Smooth muscle cell (in vitro differentiated cells): Measurements from ENCODE around the gene DGKQ. TPM values are rescaled to one million over a fixed set of nuclear protein-coding genes. Genes with fewer than 3 reads are reported as not detected.

Experiments
- DNase-seq: peaks from one replicate; lab custom pipeline; 2025; ENCODE audit not compliant: unreplicated experiment; lab: John Stamatoyannopoulos, UW
- H2AFZ ChIP-seq: fragments of 200-600 bp; sonication (generic); 2 replicates; pipeline ENCODE4 v1.6.0; 2016; ENCODE audit warnings: antibody characterized with exemption, low read depth, mild to moderate bottlenecking
- H3F3A ChIP-seq: fragments of 200-600 bp; sonication (generic); 2 replicates; pipeline ENCODE4 v1.6.0; 2017; ENCODE audit warnings: antibody characterized with exemption, low read depth
- H3K27ac ChIP-seq: fragments of 200-600 bp; sonication (generic); 2 replicates; pipeline ENCODE4 v1.5.1; 2016; ENCODE audit warnings: low read depth, mild to moderate bottlenecking
- H3K27me3 ChIP-seq: fragments of 200-600 bp; sonication (generic); 2 replicates; pipeline ENCODE4 v1.6.1; 2016; ENCODE audit warnings: low read depth, mild to moderate bottlenecking
- H3K36me3 ChIP-seq: fragments of 200-600 bp; sonication (generic); 2 replicates; pipeline ENCODE4 v1.5.1; 2016; ENCODE audit warnings: low read depth
- H3K4me1 ChIP-seq: fragments of 200-600 bp; sonication (generic); 2 replicates; pipeline ENCODE4 v1.5.1; 2016; ENCODE audit warnings: low read depth
- H3K4me2 ChIP-seq: fragments of 200-600 bp; sonication (generic); 2 replicates; pipeline ENCODE4 v1.6.0; 2016; ENCODE audit warnings: mild to moderate bottlenecking
- H3K4me3 ChIP-seq: fragments of 200-600 bp; sonication (generic); 2 replicates; pipeline ENCODE4 v1.5.1; 2016; ENCODE audit warnings: mild to moderate bottlenecking
- H3K79me2 ChIP-seq: fragments of 200-600 bp; sonication (generic); 2 replicates; pipeline ENCODE4 v1.6.0; 2016; ENCODE audit warnings: low read depth, mild to moderate bottlenecking
- H3K9ac ChIP-seq: fragments of 200-600 bp; sonication (generic); 2 replicates; pipeline ENCODE4 v1.6.0; 2016; ENCODE audit warnings: low read depth
- H3K9me3 ChIP-seq: fragments of 200-600 bp; sonication (generic); replicated peaks from 2 replicates; pipeline ENCODE4 v1.5.1; 2016; ENCODE audit warnings: low read depth
- H4K20me1 ChIP-seq: fragments of 200-600 bp; sonication (generic); 2 replicates; pipeline ENCODE4 v1.6.0; 2016; ENCODE audit warnings: low read depth
- CTCF ChIP-seq: fragments of 200-600 bp; sonication (generic); IDR thresholded peaks from 2 replicates; pipeline ENCODE4 v1.5.1; 2017; ENCODE audit warnings: borderline replicate concordance, mild to moderate bottlenecking, antibody characterized with exemption; ENCODE audit not compliant: insufficient read depth, poor library complexity, severe bottlenecking
- WGBS: methylation state at CpG from one replicate; pipeline ENCODE4 v1.1.7; 2016; ENCODE audit warnings: low lambda C conversion rate; 5-methylcytosine and 5-hydroxymethylcytosine counted together
- polyA plus RNA-seq: library from polyadenylated mRNA; unstranded; fragments of >200 nt; fragmentation: Nextera tagmentation; extraction: Ambion mirVana; gene quantifications from 2 replicates; pipeline ENCODE4 v1.2.1, GENCODE V29; 2016
- total RNA-seq: library from RNA; depleted of rRNA; stranded (reverse); fragments of >200 nt; gene quantifications from 2 replicates; pipeline ENCODE4 v1.2.3, GENCODE V29; 2014

The DGKQ gene
- total and polyA plus RNA-seq, 2 experiments from 2014 or later: 4.2 to 16.2 TPM

- Histone ChIP-seq H3K9me3 (no peaks in the 10 kb centered on the region), H3K36me3 (no peaks in the 10 kb centered on the region), H3F3A (no peaks in the 10 kb centered on the region), H4K20me1 (peaks cover 4% of the 10 kb centered on the region), H3K27me3 (peaks cover 84% of the 10 kb centered on the region), H3K4me3 (no peak overlapping the region), H3K9ac (no peak overlapping the region), H3K27ac (no peak overlapping the region), H3K79me2 (no peaks in the 10 kb centered on the region), H3K4me2 (peak overlapping the region; percentile 48), H3K4me1 (no peaks in the 10 kb centered on the region), H2AFZ (no peak overlapping the region)
- no peak for DNase-seq
- 62% methylated on average over 28 of the region's 63 CpGs for WGBS
- TF ChIP-seq CTCF: no peak
These were observed 30.1 kb upstream of the DGKQ start for GRCh38 chr4:1003271-1004070.

DNA sequence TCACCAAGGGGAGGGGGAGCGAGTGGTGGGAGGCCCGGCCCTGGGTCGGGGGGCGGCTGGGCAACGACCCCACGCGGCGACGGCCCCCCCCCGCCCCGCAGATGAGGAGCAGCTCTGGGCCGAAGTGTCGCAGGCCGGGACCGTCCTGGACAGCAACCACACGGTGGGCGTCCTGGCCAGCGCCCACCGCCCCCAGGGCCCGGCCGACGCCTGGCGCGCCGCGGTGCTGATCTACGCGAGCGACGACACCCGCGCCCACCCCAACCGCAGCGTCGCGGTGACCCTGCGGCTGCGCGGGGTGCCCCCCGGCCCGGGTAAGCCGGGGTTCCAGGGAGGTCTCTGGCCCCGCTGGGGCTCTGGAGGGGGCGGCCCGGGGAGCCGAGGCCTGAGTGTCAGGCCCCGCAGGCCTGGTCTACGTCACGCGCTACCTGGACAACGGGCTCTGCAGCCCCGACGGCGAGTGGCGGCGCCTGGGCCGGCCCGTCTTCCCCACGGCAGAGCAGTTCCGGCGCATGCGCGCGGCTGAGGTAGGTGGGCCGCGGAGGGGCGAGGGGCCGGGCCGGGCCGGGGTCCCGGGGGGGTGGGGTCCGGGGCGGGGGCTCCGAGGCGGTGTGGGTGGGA is 29.4 kb upstream of the DGKQ start:
- DNase-seq: no peak
- Histone ChIP-seq H3K9ac (no peak overlapping the region), H3K4me1 (peaks cover under 1% of the 10 kb centered on the region), H2AFZ (no peak overlapping the region), H3F3A (no peaks in the 10 kb centered on the region), H3K27me3 (peaks cover 84% of the 10 kb centered on the region), H3K79me2 (no peaks in the 10 kb centered on the region), H3K27ac (no peak overlapping the region), H3K4me2 (peak overlapping the region; percentile 48), H3K36me3 (no peaks in the 10 kb centered on the region), H3K9me3 (no peaks in the 10 kb centered on the region), H3K4me3 (no peak overlapping the region), H4K20me1 (peaks cover 11% of the 10 kb centered on the region)
- TF ChIP-seq CTCF: no peak
- WGBS: 5% methylated on average over 25 of the region's 75 CpGs

GRCh38 chr4:1002131-1002630 is 28.8 kb upstream of the DGKQ start:
- Histone ChIP-seq H3K27me3 (peaks cover 84% of the 10 kb centered on the region), H2AFZ (no peak overlapping the region), H3K4me1 (peaks cover 3% of the 10 kb centered on the region), H3K4me2 (peak overlapping the region; percentile 48), H3K9me3 (no peaks in the 10 kb centered on the region), H3K79me2 (no peaks in the 10 kb centered on the region), H3F3A (no peaks in the 10 kb centered on the region), H4K20me1 (peaks cover 14% of the 10 kb centered on the region), H3K36me3 (no peaks in the 10 kb centered on the region), H3K9ac (no peak overlapping the region), H3K4me3 (no peak overlapping the region), H3K27ac (no peak overlapping the region)
- DNase-seq: no peak
- no peak for TF ChIP-seq CTCF
- 2% methylated on average over 35 of the region's 54 CpGs for WGBS
